Mucosa of descending colon (tissue), 3 donors: Measurements from ENCODE around the gene CEP57. TPM values are rescaled to one million over a fixed set of nuclear protein-coding genes. Genes with fewer than 3 reads are reported as not detected.
A peak's percentile ranks its signal among the peaks of the same experiment; 100 is the strongest.

ENCODE experiments used
- ATAC-seq: fragments of 200-7000 bp; cut with Tn5 transposase; one replicate; pipeline ENCODE4 v1.9.1; 2020; ENCODE audit warnings: mild to moderate bottlenecking, moderate library complexity
- DNase-seq, 3 donors: peaks; one replicate each; pipeline ENCODE4 v3.0.0-alpha.2; 2020
- H3K36me3 ChIP-seq: fragments of 200-600 bp; one replicate; pipeline ENCODE4 v1.8.0; 2021; ENCODE audit warnings: low read depth, mild to moderate bottlenecking
- H3K4me1 ChIP-seq: fragments of 200-600 bp; one replicate; pipeline ENCODE4 v1.8.0; 2021; ENCODE audit warnings: low read depth, mild to moderate bottlenecking
- H3K4me3 ChIP-seq: fragments of 200-600 bp; one replicate; pipeline ENCODE4 v1.8.0; 2021; ENCODE audit warnings: mild to moderate bottlenecking
- H3K9me3 ChIP-seq: fragments of 200-600 bp; one replicate; pipeline ENCODE4 v1.8.0; 2021; ENCODE audit warnings: mild to moderate bottlenecking
- intact Hi-C, 2 donors: fragments of 100-400 bp; cut with DNase I in 1 of 2; cut with micrococcal nuclease in 1 of 2; formaldehyde crosslinking; loops; one replicate each; pipeline versions ENCODE4 v1.11.0 to v1.11.1; 2022; cut with DNase I, micrococcal nuclease
- total RNA-seq, 3 donors: library from RNA; stranded (reverse); fragmentation: NEBNext Ultra II Directional in 2 of 3; extraction: Animal tissue kit (Norgen Biotek cat#: 25700) in 2 of 3; gene quantifications; one replicate each; pipeline versions ENCODE4 v1.2.1 to v1.2.4, GENCODE V29; 2021 to 2023
- TF ChIP-seq, protein P1 (sequence below): fragments of 200-600 bp; IDR thresholded peaks from one replicate; pipeline ENCODE4 v1.8.0; 2022; ENCODE audit warnings: antibody characterized with exemption, mild to moderate bottlenecking
- donor health status: DM: no; HTN: no; CAD: no; lungs with moderate emphysema.
- donor health status: DM: no; HTN: no; CAD: no.
- donor health status: DM: no; HTN: yes; CAD: no.

Gene CEP57
- total RNA-seq, 3 donors from 2014 or later: 29.7 to 35.1 (median 29.9) TPM

DNA sequence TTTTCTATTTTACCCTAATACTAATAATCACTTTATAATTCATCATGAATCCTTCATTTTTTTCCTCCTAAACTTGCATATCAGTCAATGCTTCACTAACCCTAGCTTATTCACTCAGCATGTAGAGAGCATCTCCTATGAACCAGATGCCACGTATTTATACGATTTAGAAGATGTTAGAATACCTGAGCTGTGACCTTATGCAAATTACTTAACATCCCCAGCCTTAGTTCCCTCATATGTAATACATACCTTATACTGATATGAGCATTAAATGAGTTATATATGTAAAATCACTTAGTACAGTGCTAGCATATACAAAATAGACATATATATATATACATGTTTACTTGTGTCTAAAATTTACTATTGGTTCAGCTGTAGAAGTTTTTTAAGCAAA, 9.8 kb upstream of the CEP57 start:
- DNase-seq (no peak), ATAC-seq (no peak)
- Histone ChIP-seq H3K36me3 (no peaks in the 10 kb centered on the region), H3K4me3 (no peak overlapping the region), H3K9me3 (no peaks in the 10 kb centered on the region), H3K4me1 (no peaks in the 10 kb centered on the region)
- TF ChIP-seq, protein P1, sequence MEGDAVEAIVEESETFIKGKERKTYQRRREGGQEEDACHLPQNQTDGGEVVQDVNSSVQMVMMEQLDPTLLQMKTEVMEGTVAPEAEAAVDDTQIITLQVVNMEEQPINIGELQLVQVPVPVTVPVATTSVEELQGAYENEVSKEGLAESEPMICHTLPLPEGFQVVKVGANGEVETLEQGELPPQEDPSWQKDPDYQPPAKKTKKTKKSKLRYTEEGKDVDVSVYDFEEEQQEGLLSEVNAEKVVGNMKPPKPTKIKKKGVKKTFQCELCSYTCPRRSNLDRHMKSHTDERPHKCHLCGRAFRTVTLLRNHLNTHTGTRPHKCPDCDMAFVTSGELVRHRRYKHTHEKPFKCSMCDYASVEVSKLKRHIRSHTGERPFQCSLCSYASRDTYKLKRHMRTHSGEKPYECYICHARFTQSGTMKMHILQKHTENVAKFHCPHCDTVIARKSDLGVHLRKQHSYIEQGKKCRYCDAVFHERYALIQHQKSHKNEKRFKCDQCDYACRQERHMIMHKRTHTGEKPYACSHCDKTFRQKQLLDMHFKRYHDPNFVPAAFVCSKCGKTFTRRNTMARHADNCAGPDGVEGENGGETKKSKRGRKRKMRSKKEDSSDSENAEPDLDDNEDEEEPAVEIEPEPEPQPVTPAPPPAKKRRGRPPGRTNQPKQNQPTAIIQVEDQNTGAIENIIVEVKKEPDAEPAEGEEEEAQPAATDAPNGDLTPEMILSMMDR: no peak
- intact Hi-C loops: no loop called here

- intact Hi-C loops: no loop called here
- TF ChIP-seq, protein P1: no peak
- Histone ChIP-seq H3K4me1 (peaks cover 18% of the 10 kb centered on the region), H3K9me3 (no peaks in the 10 kb centered on the region), H3K4me3 (peak overlapping the region; percentile 76), H3K36me3 (no peaks in the 10 kb centered on the region)
- peak in 1 of 3 donors; percentile 31 for DNase-seq
- no peak for ATAC-seq
Measured at GRCh38 chr11:95788921-95789505, 1.3 kb upstream of the CEP57 start.

GRCh38 chr11:95789506-95790122, 684 bp upstream of the CEP57 start, which contains the start of gene FAM76B:
FAM76B (minus strand) TSS chr11:95789782; CDS start chr11:95789478, 304 bp downstream.
- intact Hi-C loops: no loop called here
- H3K4me1 ChIP-seq: peaks cover 18% of the 10 kb centered on the region
- no peaks in the 10 kb centered on the region for H3K36me3 ChIP-seq
- DNase-seq (peak; percentile 96 to 98 (median 97)), ATAC-seq (peak; percentile 91)
- TF ChIP-seq, protein P1: no peak
- peak within 1 kb of the TSS; percentile 76 for H3K4me3 ChIP-seq
- H3K9me3 ChIP-seq: no peaks in the 10 kb centered on the region

DNA sequence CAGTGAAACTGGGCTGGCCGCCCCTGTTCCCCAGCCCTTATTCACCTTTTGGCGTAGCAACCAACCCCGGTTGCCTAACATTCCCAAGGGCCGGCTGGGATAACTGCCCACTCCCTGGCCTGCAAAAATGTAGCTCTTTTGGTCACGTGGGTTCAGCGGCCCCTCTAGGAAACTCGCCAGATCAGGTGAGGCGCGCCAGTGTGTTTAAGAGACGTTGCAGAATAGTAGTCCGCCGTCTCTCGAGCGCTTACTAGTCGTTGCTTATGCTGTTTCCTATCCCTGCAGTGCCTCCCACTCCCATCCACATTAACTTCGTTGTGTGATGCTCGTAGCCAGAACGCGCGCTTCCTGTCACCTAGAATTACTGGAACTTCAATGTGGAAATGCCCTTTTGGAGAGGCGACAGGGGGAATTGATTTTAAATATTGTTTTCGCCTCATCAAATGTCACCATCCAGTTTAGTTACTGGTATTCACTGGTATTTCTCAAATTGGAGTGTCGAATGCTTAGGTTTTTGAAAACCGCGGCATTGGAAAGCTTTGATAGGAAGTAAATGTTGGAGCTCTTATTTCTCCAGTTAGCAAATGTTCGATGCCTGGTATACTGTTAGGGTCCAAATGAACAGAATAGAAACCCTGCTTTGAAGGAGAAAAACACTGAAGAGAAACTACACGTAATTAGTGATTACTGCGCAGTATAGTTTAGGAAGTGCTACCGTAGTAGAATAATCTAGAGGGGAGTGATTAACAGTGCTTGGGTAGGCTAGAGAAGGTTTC, 823 bp downstream of the CEP57 start:
- peak; percentile 12 for ATAC-seq
- intact Hi-C loops: no loop called here
- peak; percentile 76 to 81 (median 77) for DNase-seq
- peaks cover 18% of the 10 kb centered on the region for H3K4me1 ChIP-seq
- H3K9me3 ChIP-seq: no peaks in the 10 kb centered on the region
- no peaks in the 10 kb centered on the region for H3K36me3 ChIP-seq
- TF ChIP-seq, protein P1: no peak
- peak overlapping the region; percentile 76 for H3K4me3 ChIP-seq

GRCh38 chr11:95791709-95792033, 1.4 kb downstream of the CEP57 start:
- DNase-seq (no peak), ATAC-seq (no peak)
- Histone ChIP-seq H3K36me3 (no peaks in the 10 kb centered on the region), H3K9me3 (no peaks in the 10 kb centered on the region), H3K4me3 (no peak overlapping the region), H3K4me1 (peaks cover 18% of the 10 kb centered on the region)
- TF ChIP-seq, protein P1: no peak
- intact Hi-C loops: no loop called here
